Measurements from ENCODE around the gene C1QTNF8.

DNA sequence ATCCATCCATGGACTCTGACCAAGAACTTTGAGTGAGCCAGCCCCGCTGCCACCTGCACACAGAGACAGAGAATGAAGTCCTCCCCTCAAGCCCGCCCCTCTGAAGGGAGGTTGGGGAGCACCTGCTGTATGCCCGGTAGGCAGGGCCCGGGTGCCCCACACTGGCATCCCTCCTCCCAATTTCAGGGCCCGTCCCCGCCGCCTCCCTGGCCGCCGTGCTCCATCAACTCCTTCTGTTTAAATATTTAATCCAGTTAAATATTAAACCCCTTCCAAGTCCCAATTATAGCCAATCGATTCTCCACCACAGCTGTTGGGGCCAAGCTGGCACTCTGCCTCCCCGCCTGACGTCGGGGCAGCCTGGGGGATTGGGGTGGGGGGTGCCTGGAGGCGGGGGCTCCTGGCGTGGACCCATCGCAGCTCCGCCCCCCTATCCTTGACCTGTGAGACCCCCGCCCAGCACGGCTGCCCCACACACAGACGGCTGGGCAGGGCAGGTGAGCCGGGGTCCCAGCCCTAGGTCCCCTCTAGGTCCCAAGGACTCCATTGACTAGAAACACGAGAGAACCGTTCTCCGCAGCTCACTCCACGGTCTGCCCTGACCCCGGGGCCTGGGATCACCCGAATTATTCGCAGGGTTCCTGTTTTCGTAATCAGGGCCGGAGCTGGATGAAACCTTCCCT, 38.9 kb upstream of the C1QTNF8 start:
- TF ChIP-seq, protein P1, sequence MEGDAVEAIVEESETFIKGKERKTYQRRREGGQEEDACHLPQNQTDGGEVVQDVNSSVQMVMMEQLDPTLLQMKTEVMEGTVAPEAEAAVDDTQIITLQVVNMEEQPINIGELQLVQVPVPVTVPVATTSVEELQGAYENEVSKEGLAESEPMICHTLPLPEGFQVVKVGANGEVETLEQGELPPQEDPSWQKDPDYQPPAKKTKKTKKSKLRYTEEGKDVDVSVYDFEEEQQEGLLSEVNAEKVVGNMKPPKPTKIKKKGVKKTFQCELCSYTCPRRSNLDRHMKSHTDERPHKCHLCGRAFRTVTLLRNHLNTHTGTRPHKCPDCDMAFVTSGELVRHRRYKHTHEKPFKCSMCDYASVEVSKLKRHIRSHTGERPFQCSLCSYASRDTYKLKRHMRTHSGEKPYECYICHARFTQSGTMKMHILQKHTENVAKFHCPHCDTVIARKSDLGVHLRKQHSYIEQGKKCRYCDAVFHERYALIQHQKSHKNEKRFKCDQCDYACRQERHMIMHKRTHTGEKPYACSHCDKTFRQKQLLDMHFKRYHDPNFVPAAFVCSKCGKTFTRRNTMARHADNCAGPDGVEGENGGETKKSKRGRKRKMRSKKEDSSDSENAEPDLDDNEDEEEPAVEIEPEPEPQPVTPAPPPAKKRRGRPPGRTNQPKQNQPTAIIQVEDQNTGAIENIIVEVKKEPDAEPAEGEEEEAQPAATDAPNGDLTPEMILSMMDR (IDR thresholded peaks at IDR 0.05; ENCODE audit: insufficient read depth, low read depth, low read length): no peak
- no peak for TF ChIP-seq EZH2 (IDR thresholded peaks at IDR 0.05; ENCODE audit: insufficient read depth, low read length)

Measured in astrocyte (in vitro differentiated cells and primary cell).